ENCODE measurements around the gene GIT2.
A peak's percentile ranks its signal among the peaks of the same experiment; 100 is the strongest.
"Not testable (repeated sequence)": the region's sequence is repeated elsewhere in the genome, so short reads cannot be mapped to it uniquely, and the experiment has no call there.

The GIT2 gene

GRCh38 chr12:109915171-109916040, 80.8 kb downstream of the GIT2 start:
- DNase-seq: no peak

- no peak for DNase-seq
Measured at GRCh38 chr12:109914461-109914860, 81.7 kb downstream of the GIT2 start.

- no peak for DNase-seq
Measured at GRCh38 chr12:109912855-109913321, 83.3 kb downstream of the GIT2 start.

- DNase-seq: peak; percentile 46
Measured at GRCh38 chr12:109910969-109911348, 85.2 kb downstream of the GIT2 start.

GRCh38 chr12:109910254-109910968, 85.8 kb downstream of the GIT2 start:
- no peak for DNase-seq

- DNase-seq: no peak
Measured at GRCh38 chr12:109905301-109905700, 90.9 kb downstream of the GIT2 start.

- no peak for DNase-seq
Measured at GRCh38 chr12:109902891-109903418, 93.2 kb downstream of the GIT2 start.

GRCh38 chr12:109900752-109901580, 95.2 kb downstream of the GIT2 start:
- peak; percentile 65 for DNase-seq

GRCh38 chr12:109899783-109900751, 96.1 kb downstream of the GIT2 start, which contains the start of gene TCHP:
Gene TCHP, plus strand, starts transcription at chr12:109900274. Its CDS starts 2,753 bp downstream, at chr12:109903027.
- DNase-seq: peak; percentile 91

GRCh38 chr12:109899345-109899744, 96.8 kb downstream of the GIT2 start:
- DNase-seq: not testable (repeated sequence)

GRCh38 chr12:109897029-109897428, 99.1 kb downstream of the GIT2 start:
- no peak for DNase-seq

- no peak for DNase-seq
Measured at GRCh38 chr12:109896188-109896587, 100.0 kb downstream of the GIT2 start.

- DNase-seq: no peak
Measured at GRCh38 chr12:109894939-109895338, 101.2 kb downstream of the GIT2 start.

- DNase-seq: no peak
Measured at GRCh38 chr12:109893261-109893995, 102.7 kb downstream of the GIT2 start.

GRCh38 chr12:109892748-109893147, 103.4 kb downstream of the GIT2 start:
- no peak for DNase-seq

GRCh38 chr12:109892165-109892715, 103.9 kb downstream of the GIT2 start:
- no peak for DNase-seq

- DNase-seq: not testable (repeated sequence)
Measured at GRCh38 chr12:109891731-109892130, 104.4 kb downstream of the GIT2 start.

- DNase-seq: no peak
Measured at GRCh38 chr12:109890620-109891170, 105.5 kb downstream of the GIT2 start.

- DNase-seq: no peak
Measured at GRCh38 chr12:109888179-109889020, 107.8 kb downstream of the GIT2 start.
